ENCODE data around the gene HLA-DOA.

Gene HLA-DOA

GRCh38 chr6:32977272-32977952, 32.0 kb downstream of the HLA-DOA start:
- peaks cover 75% of the 10 kb centered on the region for H4K20me1 ChIP-seq (ENCODE audit: insufficient read depth)
- H3K27me3 ChIP-seq (ENCODE audit: insufficient read depth, low read depth) = no peaks in the 10 kb centered on the region
- H3K9ac ChIP-seq = no peak overlapping the region
- no peak overlapping the region for H3K27ac ChIP-seq
- H3K4me1 ChIP-seq (ENCODE audit: low read depth, poor library complexity, severe bottlenecking) = peaks cover 26% of the 10 kb centered on the region
- H3K4me3 ChIP-seq (IDR thresholded peaks at IDR 0.05; ENCODE audit: insufficient read depth, low read depth, low read length) = no peak overlapping the region
- no peak overlapping the region for H3K4me2 ChIP-seq
- peaks cover 51% of the 10 kb centered on the region; the same call in 1 of the 2 replicates for H3K36me3 ChIP-seq (ENCODE audit: insufficient read depth)
- H2AFZ ChIP-seq (ENCODE audit: low read depth) = no peak overlapping the region
- H3K79me2 ChIP-seq (ENCODE audit: insufficient read depth, low read depth) = peaks cover 71% of the 10 kb centered on the region
- TF ChIP-seq CTCF (conservative IDR thresholded peaks at IDR 0.05; ENCODE audit: low read depth, low read length) = 0 out of 2 replicates have a peak, but pooled peaks have one; percentile 15

- H3K4me3 ChIP-seq (IDR thresholded peaks at IDR 0.05; ENCODE audit: insufficient read depth, low read depth, low read length) = no peak overlapping the region
- H4K20me1 ChIP-seq (ENCODE audit: insufficient read depth) = peaks cover 75% of the 10 kb centered on the region
- H3K9ac ChIP-seq = no peak overlapping the region
- TF ChIP-seq CTCF (conservative IDR thresholded peaks at IDR 0.05; ENCODE audit: low read depth, low read length) = no peak
- no peak overlapping the region; the same call in 1 of the 2 replicates for H3K4me2 ChIP-seq
- H2AFZ ChIP-seq (ENCODE audit: low read depth) = no peak overlapping the region
- peaks cover 51% of the 10 kb centered on the region; the same call in 1 of the 2 replicates for H3K36me3 ChIP-seq (ENCODE audit: insufficient read depth)
- peaks cover 76% of the 10 kb centered on the region for H3K79me2 ChIP-seq (ENCODE audit: insufficient read depth, low read depth)
- H3K27ac ChIP-seq = no peak overlapping the region
- peaks cover 26% of the 10 kb centered on the region for H3K4me1 ChIP-seq (ENCODE audit: low read depth, poor library complexity, severe bottlenecking)
- no peaks in the 10 kb centered on the region for H3K27me3 ChIP-seq (ENCODE audit: insufficient read depth, low read depth)
Measured at GRCh38 chr6:32976334-32977069, 32.9 kb downstream of the HLA-DOA start.

GRCh38 chr6:32975886-32976285, 33.5 kb downstream of the HLA-DOA start:
- Histone ChIP-seq H3K4me2 (peak overlapping the region; percentile 62; the same call in 1 of the 2 replicates), H4K20me1 (ENCODE audit: insufficient read depth) (peaks cover 72% of the 10 kb centered on the region), H3K27ac (no peak overlapping the region; the same call in 1 of the 2 replicates), H2AFZ (ENCODE audit: low read depth) (no peak overlapping the region), H3K9ac (peak overlapping the region; percentile 12; the same call in 1 of the 2 replicates), H3K36me3 (ENCODE audit: insufficient read depth) (peaks cover 51% of the 10 kb centered on the region; the same call in 1 of the 2 replicates), H3K79me2 (ENCODE audit: insufficient read depth, low read depth) (peaks cover 80% of the 10 kb centered on the region), H3K4me1 (ENCODE audit: low read depth, poor library complexity, severe bottlenecking) (peaks cover 26% of the 10 kb centered on the region), H3K4me3 (IDR thresholded peaks at IDR 0.05; ENCODE audit: insufficient read depth, low read depth, low read length) (no peak overlapping the region), H3K27me3 (ENCODE audit: insufficient read depth, low read depth) (no peaks in the 10 kb centered on the region)
- TF ChIP-seq CTCF (conservative IDR thresholded peaks at IDR 0.05; ENCODE audit: low read depth, low read length) = no peak

- H3K9ac ChIP-seq = peak overlapping the region; percentile 100; the same call in 1 of the 2 replicates
- no peaks in the 10 kb centered on the region for H3K27me3 ChIP-seq (ENCODE audit: insufficient read depth, low read depth)
- peaks cover 61% of the 10 kb centered on the region for H4K20me1 ChIP-seq (ENCODE audit: insufficient read depth)
- no peak overlapping the region; the same call in 1 of the 2 replicates for H3K27ac ChIP-seq
- H3K36me3 ChIP-seq (ENCODE audit: insufficient read depth) = peaks cover 47% of the 10 kb centered on the region; the same call in 1 of the 2 replicates
- H3K4me1 ChIP-seq (ENCODE audit: low read depth, poor library complexity, severe bottlenecking) = peaks cover 26% of the 10 kb centered on the region
- no peak overlapping the region for H3K4me3 ChIP-seq (IDR thresholded peaks at IDR 0.05; ENCODE audit: insufficient read depth, low read depth, low read length)
- H3K79me2 ChIP-seq (ENCODE audit: insufficient read depth, low read depth) = peaks cover 88% of the 10 kb centered on the region
- H3K4me2 ChIP-seq = peak overlapping the region; percentile 62
- TF ChIP-seq CTCF (conservative IDR thresholded peaks at IDR 0.05; ENCODE audit: low read depth, low read length) = no peak
- H2AFZ ChIP-seq (ENCODE audit: low read depth) = no peak overlapping the region
Measured at GRCh38 chr6:32974541-32975308, 34.7 kb downstream of the HLA-DOA start.

All from KMS-11 (cell line).